ENCODE measurements around the gene KRIT1. TPM values are rescaled to one million over a fixed set of nuclear protein-coding genes. Genes with fewer than 3 reads are reported as not detected.

The KRIT1 gene
- total RNA-seq: 55.0 and 56.7 TPM in 2 replicates

GRCh38 chr7:92245487-92246359 is at the start of gene KRIT1, which contains the start of gene ANKIB1:
Gene KRIT1, minus strand, starts transcription at chr7:92245914. Its CDS starts 3,779 bp downstream, at chr7:92242135.
Gene ANKIB1, plus strand, starts transcription at chr7:92245974. Its CDS starts 49,005 bp downstream, at chr7:92294979.

DNA sequence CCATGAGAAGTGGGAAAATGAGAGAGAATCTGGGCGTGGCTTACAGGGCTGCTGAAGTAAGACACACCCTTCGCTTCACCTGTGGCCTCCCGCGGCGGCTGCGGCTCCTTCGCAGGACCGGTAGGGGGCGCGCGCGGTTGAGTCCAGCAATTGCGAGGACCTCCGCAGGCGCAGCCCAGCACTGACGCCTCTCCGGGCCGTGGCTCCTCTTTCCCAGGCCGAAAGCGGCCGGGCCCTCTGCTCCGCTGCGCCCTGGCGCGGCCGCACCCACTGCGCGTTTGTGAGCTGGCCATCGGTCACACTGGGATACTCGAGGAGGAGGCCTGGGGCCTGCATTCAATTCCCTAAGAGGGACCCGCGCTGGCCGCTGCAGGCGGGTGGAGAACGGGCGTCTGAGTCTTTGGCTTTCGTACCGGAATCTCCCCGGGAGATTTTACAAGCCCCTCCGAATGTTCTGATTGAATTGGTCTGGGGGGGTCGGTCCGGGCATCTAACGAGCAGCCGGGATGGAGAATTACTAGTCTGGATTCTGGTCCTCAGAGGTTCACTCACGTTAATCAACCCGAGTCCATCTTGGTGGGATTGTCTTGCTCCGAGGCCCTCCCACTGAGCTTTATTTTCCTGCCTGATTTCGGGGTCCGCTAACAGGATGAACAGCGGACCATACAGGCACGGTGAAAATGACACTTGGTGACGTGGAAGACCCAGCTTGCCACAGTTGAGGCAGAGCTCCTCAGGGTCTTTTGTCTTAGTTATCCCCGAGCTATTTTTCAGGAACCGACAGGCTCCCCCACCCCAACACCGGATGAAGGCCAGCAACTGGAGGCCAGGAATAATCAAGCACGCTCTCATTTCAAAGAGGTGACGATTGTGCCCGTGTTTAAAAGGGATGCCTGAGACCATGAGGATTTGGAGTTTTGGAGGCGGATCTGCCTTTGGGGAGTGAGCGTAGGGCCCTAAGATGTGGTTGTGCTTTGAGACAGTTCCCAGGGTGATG is 66.5 kb downstream of the KRIT1 start, which contains the start of gene LRRD1:
LRRD1 (minus strand) TSS at position 215 of the 997 bp plus-strand sequence. CDS start 13,940 bp downstream, outside the sequence.

Other genes starting within 250 kb of the KRIT1 start
- gene CYP51A1, start 111.4 kb downstream of the KRIT1 start, total RNA-seq: 135 and 141 TPM in 2 replicates
- gene LRRD1, start 66.8 kb downstream of the KRIT1 start, total RNA-seq: 0.07 and 0.17 TPM in 2 replicates
- 63.7 and 65.0 TPM in 2 replicates for gene ANKIB1, start 60 bp upstream of the KRIT1 start, total RNA-seq
- gene GATAD1, start 201.6 kb upstream of the KRIT1 start, total RNA-seq: 26.1 and 27.7 TPM in 2 replicates
- not detected in 2 replicates for gene ERVW-1, start 232.0 kb upstream of the KRIT1 start, total RNA-seq